Stimulated activated CD4-positive, alpha-beta T cell treated with anti-CD3 and anti-CD28 coated beads, Interleukin-2, amount 100 ng/mL, for 4 hours (primary cell): ENCODE measurements around the gene KCNH6.

Experiments
- DNase-seq: peaks from one replicate; pipeline ENCODE4 v3.0.0-alpha.2; 2020; ENCODE audit warnings: low read depth

The KCNH6 gene

GRCh38 chr17:63552211-63552610, 29.1 kb downstream of the KCNH6 start:
- no peak for DNase-seq

GRCh38 chr17:63555500-63556156, 32.5 kb downstream of the KCNH6 start:
- no peak for DNase-seq

GRCh38 chr17:63557416-63557815, 34.3 kb downstream of the KCNH6 start:
- no peak for DNase-seq

GRCh38 chr17:63558441-63558840, 35.3 kb downstream of the KCNH6 start:
- no peak for DNase-seq

GRCh38 chr17:63561819-63562218, 38.7 kb downstream of the KCNH6 start:
- no peak for DNase-seq

- no peak for DNase-seq
Measured at GRCh38 chr17:63563339-63563738, 40.2 kb downstream of the KCNH6 start.

GRCh38 chr17:63564562-63564961, 41.4 kb downstream of the KCNH6 start:
- no peak for DNase-seq

GRCh38 chr17:63567229-63567628, 44.1 kb downstream of the KCNH6 start:
- DNase-seq, result no peak

GRCh38 chr17:63568563-63568962, 45.4 kb downstream of the KCNH6 start:
- no peak for DNase-seq

- DNase-seq, result no peak
Measured at GRCh38 chr17:63571632-63572310, 48.6 kb downstream of the KCNH6 start.

GRCh38 chr17:63573634-63574033, 50.5 kb downstream of the KCNH6 start:
- no peak for DNase-seq

GRCh38 chr17:63578027-63578768, 55.0 kb downstream of the KCNH6 start:
- no peak for DNase-seq

- DNase-seq, result no peak
Measured at GRCh38 chr17:63578769-63579111, 55.6 kb downstream of the KCNH6 start.

GRCh38 chr17:63579633-63580032, 56.5 kb downstream of the KCNH6 start:
- no peak for DNase-seq

- DNase-seq, result no peak
Measured at GRCh38 chr17:63587770-63588169, 64.6 kb downstream of the KCNH6 start.

- DNase-seq, result no peak
Measured at GRCh38 chr17:63588797-63589196, 65.6 kb downstream of the KCNH6 start.

- no peak for DNase-seq
Measured at GRCh38 chr17:63589646-63590045, 66.5 kb downstream of the KCNH6 start.

- DNase-seq, result no peak
Measured at GRCh38 chr17:63592797-63593196, 69.6 kb downstream of the KCNH6 start.

- no peak for DNase-seq
Measured at GRCh38 chr17:63595132-63595531, 72.0 kb downstream of the KCNH6 start.
